SK-N-SH (cell line): ENCODE measurements around the gene ABCA8. TPM values are rescaled to one million over a fixed set of nuclear protein-coding genes. Genes with fewer than 3 reads are reported as not detected.

Experiments
- CTCF ChIA-PET: fragments of 300-600, 350-600 bp; formaldehyde crosslinking; extraction: SDS; loops from one replicate; lab custom pipeline; 2021; lab: Yijun Ruan, JAX
- POLR2A ChIA-PET: fragments of 350-600 bp; sonication (Branson Sonifier 250); formaldehyde crosslinking; extraction: SDS; loops from one replicate; lab custom pipeline; 2020; ENCODE audit warnings: antibody characterized with exemption, inconsistent platforms; lab: Yijun Ruan, JAX
- DNase-seq: peaks from one replicate; pipeline ENCODE4 v3.0.0; 2012
- H2AFZ ChIP-seq: fragments of 200-600 bp; sonication (generic); 2 replicates; pipeline ENCODE4 v1.8.1; 2016; ENCODE audit warnings: antibody characterized with exemption, mild to moderate bottlenecking, low read depth
- H3F3A ChIP-seq: fragments of 200-600 bp; sonication (generic); replicated peaks from 2 replicates; pipeline ENCODE3; 2016; ENCODE audit warnings: antibody characterized with exemption, mild to moderate bottlenecking; ENCODE audit not compliant: insufficient read depth
- H3K27ac ChIP-seq, 2 experiments: fragments of 200-500 bp in 1 of 2; fragments of 200-600 bp in 1 of 2; sonication (Bioruptor generic) in 1 of 2; sonication (generic), shearing (Covaris generic) in 1 of 2; 2 replicates each; pipeline versions ENCODE4 v1.5.1 to v1.6.1; 2014 to 2016; ENCODE audit warnings: low read depth in 2 of 2, inconsistent platforms in 1 of 2, low read length in 1 of 2, mild to moderate bottlenecking in 1 of 2, mixed read lengths in 1 of 2
- H3K27me3 ChIP-seq: fragments of 200-600 bp; sonication (generic), shearing (Covaris generic); 2 replicates; pipeline ENCODE4 v1.6.1; 2016; ENCODE audit warnings: mixed run types; ENCODE audit not compliant: insufficient read depth
- H3K36me3 ChIP-seq, 2 experiments: fragments of 200-500 bp in 1 of 2; fragments of 200-600 bp in 1 of 2; sonication (Bioruptor generic) in 1 of 2; sonication (generic) in 1 of 2; replicated peaks in 1 of 2; 2 replicates each; pipeline versions ENCODE3 to v1.5.1; 2014 to 2016; ENCODE audit warnings: low read length in 1 of 2, mild to moderate bottlenecking in 1 of 2; ENCODE audit not compliant: insufficient read depth in 2 of 2, control insufficient read depth in 1 of 2
- H3K4me1 ChIP-seq, 2 experiments: fragments of 200-500 bp in 1 of 2; fragments of 200-600 bp in 1 of 2; sonication (Bioruptor generic) in 1 of 2; sonication (generic), shearing (Covaris generic) in 1 of 2; 2 replicates each; pipeline versions ENCODE4 v1.5.1 to v1.6.1; 2014 to 2016; ENCODE audit warnings: low read depth in 1 of 2, low read length in 1 of 2, mixed run types in 1 of 2; ENCODE audit not compliant: insufficient read depth in 2 of 2, control insufficient read depth in 1 of 2
- H3K4me2 ChIP-seq: fragments of 200-600 bp; sonication (generic), shearing (Covaris generic); 2 replicates; pipeline ENCODE4 v1.6.1; 2017; ENCODE audit warnings: mixed run types
- H3K4me3 ChIP-seq, 2 experiments: fragments of 200-500 bp in 1 of 2; fragments of 200-600 bp in 1 of 2; sonication (Bioruptor generic) in 1 of 2; sonication (generic), shearing (Covaris generic) in 1 of 2; 2 replicates each; pipeline versions ENCODE4 v1.5.1 to v1.8.1; 2014 to 2016; ENCODE audit warnings: low read depth in 2 of 2, inconsistent platforms in 1 of 2, low read length in 1 of 2, mild to moderate bottlenecking in 1 of 2, mixed read lengths in 1 of 2, moderate library complexity in 1 of 2
- H3K79me2 ChIP-seq: fragments of 200-600 bp; sonication (generic); 2 replicates; pipeline ENCODE4 v1.8.1; 2017; ENCODE audit warnings: mild to moderate bottlenecking; ENCODE audit not compliant: insufficient read depth
- H3K9ac ChIP-seq: fragments of 200-600 bp; sonication (generic); 2 replicates; pipeline ENCODE4 v1.6.1; 2017; ENCODE audit warnings: mixed run types
- H3K9me2 ChIP-seq: fragments of 200-600 bp; sonication (generic); 2 replicates; pipeline ENCODE4 v1.6.1; 2017; ENCODE audit warnings: mixed run types
- H3K9me3 ChIP-seq: fragments of 200-600 bp; sonication (generic); 2 replicates; pipeline ENCODE4 v1.6.1; 2017; ENCODE audit warnings: mixed run types, mild to moderate bottlenecking, moderate library complexity
- H4K20me1 ChIP-seq: fragments of 200-600 bp; sonication (generic); 2 replicates; pipeline ENCODE4 v1.6.1; 2017; ENCODE audit warnings: mild to moderate bottlenecking, mixed run types; ENCODE audit not compliant: insufficient read depth
- ELF1 ChIP-seq: IDR thresholded peaks from 2 replicates; pipeline ENCODE4 v1.4.0; 2012
- EZH2phosphoT487 ChIP-seq: fragments of 200-600 bp; sonication (generic); IDR thresholded peaks from 2 replicates; pipeline ENCODE4 v1.6.1; 2017; ENCODE audit warnings: low read depth, mixed run types, mild to moderate bottlenecking, antibody characterized with exemption, moderate library complexity, borderline replicate concordance
- FOSL2 ChIP-seq: IDR thresholded peaks from 2 replicates; pipeline ENCODE4 v1.4.0; 2012; ENCODE audit warnings: low read depth, mild to moderate bottlenecking, moderate library complexity, borderline replicate concordance
- FOXJ3 ChIP-seq: sonication (generic); formaldehyde crosslinking; IDR thresholded peaks from 2 replicates; pipeline ENCODE4 v1.5.1; 2020; ENCODE audit warnings: mild to moderate bottlenecking, missing genetic modification reagents
- FOXM1 ChIP-seq: IDR thresholded peaks from 2 replicates; pipeline ENCODE4 v1.4.0; 2012; ENCODE audit warnings: low read depth, mild to moderate bottlenecking
- IRF3 ChIP-seq: fragments of 150-350 bp; IDR thresholded peaks from 2 replicates; pipeline ENCODE4 v1.6.1; 2016; ENCODE audit warnings: mild to moderate bottlenecking, low read depth, low read length
- JUND ChIP-seq: IDR thresholded peaks from 2 replicates; pipeline ENCODE4 v1.4.0; 2012
- MAX ChIP-seq: IDR thresholded peaks from 2 replicates; pipeline ENCODE4 v1.4.0; 2012; ENCODE audit warnings: low read depth
- MEF2A ChIP-seq: IDR thresholded peaks from 2 replicates; pipeline ENCODE4 v1.4.0; 2012; ENCODE audit warnings: low read depth, borderline replicate concordance
- MXI1 ChIP-seq: IDR thresholded peaks from 2 replicates; pipeline ENCODE4 v1.6.1; 2012; ENCODE audit warnings: mild to moderate bottlenecking, low read depth, low read length, improper control_type of control experiment
- NFIC ChIP-seq: IDR thresholded peaks from 2 replicates; pipeline ENCODE4 v1.4.0; 2012; ENCODE audit warnings: borderline replicate concordance
- PBX3 ChIP-seq: IDR thresholded peaks from 2 replicates; pipeline ENCODE4; 2012
- RAD21 ChIP-seq: IDR thresholded peaks from 2 replicates; pipeline ENCODE4 v1.6.1; 2012; ENCODE audit warnings: mild to moderate bottlenecking, low read length
- RCOR1 ChIP-seq: fragments of 150-350 bp; IDR thresholded peaks from 2 replicates; pipeline ENCODE4 v1.6.1; 2017; ENCODE audit warnings: antibody characterized with exemption, low read length
- REST ChIP-seq: IDR thresholded peaks from 2 replicates; pipeline ENCODE4 v1.6.1; 2012; ENCODE audit warnings: mild to moderate bottlenecking, low read depth, low read length, moderate library complexity
- RXRA ChIP-seq: IDR thresholded peaks from 2 replicates; pipeline ENCODE4 v1.4.0; 2012; ENCODE audit warnings: low read depth, mild to moderate bottlenecking, borderline replicate concordance
- SIN3A ChIP-seq: IDR thresholded peaks from 2 replicates; pipeline ENCODE4 v1.6.1; 2012; ENCODE audit warnings: low read depth, mild to moderate bottlenecking, low read length, moderate library complexity, borderline replicate concordance
- SMC3 ChIP-seq: IDR thresholded peaks from 2 replicates; pipeline ENCODE4 v1.6.1; 2012; ENCODE audit warnings: low read depth, low read length, improper control_type of control experiment
- TAF1 ChIP-seq: IDR thresholded peaks from 2 replicates; pipeline ENCODE4 v1.6.1; 2012; ENCODE audit warnings: low read depth, mild to moderate bottlenecking, low read length, moderate library complexity, borderline replicate concordance
- USF2 ChIP-seq: fragments of 150-350 bp; IDR thresholded peaks from 2 replicates; pipeline ENCODE4 v1.6.1; 2017; ENCODE audit warnings: antibody characterized with exemption, low read length, low read depth, borderline replicate concordance
- YY1 ChIP-seq: IDR thresholded peaks from 2 replicates; pipeline ENCODE4 v1.4.0; 2012; ENCODE audit warnings: low read depth, mild to moderate bottlenecking
- WGBS: methylation state at CpG from one replicate; pipeline ENCODE4 v1.1.6; 2017; ENCODE audit warnings: low lambda C conversion rate; 5-methylcytosine and 5-hydroxymethylcytosine counted together
- polyA plus RNA-seq, 3 experiments: library from polyadenylated mRNA; depleted of rRNA; stranded (reverse); fragments of >200 nt; gene quantifications; 2 replicates each; pipeline ENCODE4 v1.2.3, GENCODE V29; 2012

The ABCA8 gene
- polyA plus RNA-seq, 1 of the 3 experiments (the other 2 are of a cell fraction), result 2.3 TPM

- Histone ChIP-seq H3K4me3 (no peak overlapping the region), H3K4me2 (no peak overlapping the region), H3F3A (no peaks in the 10 kb centered on the region), H2AFZ (no peak overlapping the region), H3K9me2 (no peaks in the 10 kb centered on the region), H3K27ac (no peak overlapping the region), H4K20me1 (no peaks in the 10 kb centered on the region), H3K36me3 (no peaks in the 10 kb centered on the region), H3K79me2 (no peaks in the 10 kb centered on the region), H3K9me3 (no peaks in the 10 kb centered on the region), H3K4me1 (no peaks in the 10 kb centered on the region), H3K9ac (no peak overlapping the region), H3K27me3 (peaks cover 6% of the 10 kb centered on the region; the same call in 1 of the 2 replicates)
- no peak for DNase-seq
- 7% methylated on average over 5 of the region's 5 CpGs for WGBS
- TF ChIP-seq FOXM1 (no peak), USF2 (no peak), SIN3A (no peak), MEF2A (no peak), PBX3 (no peak), MAX (no peak), NFIC (no peak), ELF1 (no peak), FOXJ3 (CRISPR knock-in tag) (no peak), JUND (no peak), RAD21 (no peak), EZH2phosphoT487 (no peak), FOSL2 (no peak), SMC3 (no peak), YY1 (no peak), RCOR1 (no peak)
- ChIA-PET POLR2A (no interaction called here), CTCF (interaction anchor here (1.4 kb wide), 1 partner anchor 15 kb away, joined by 3 read pairs; no protein-coding TSS in a partner anchor)
Observed at GRCh38 chr17:68878226-68878885, 76.8 kb downstream of the ABCA8 start.

GRCh38 chr17:68871447-68871846 is 83.7 kb downstream of the ABCA8 start:
- no peak overlapping the region for H3K4me2 ChIP-seq
- no peaks in the 10 kb centered on the region for H3K36me3 ChIP-seq
- no peaks in the 10 kb centered on the region for H3K9me3 ChIP-seq
- no peaks in the 10 kb centered on the region; the same call in 1 of the 2 replicates for H3K27me3 ChIP-seq
- no peaks in the 10 kb centered on the region; a peak in 1 of 4 replicates for H3K4me1 ChIP-seq
- no peak overlapping the region for H3K27ac ChIP-seq
- no peak overlapping the region for H2AFZ ChIP-seq
- no peaks in the 10 kb centered on the region for H4K20me1 ChIP-seq
- DNase-seq, result no peak
- no peak overlapping the region for H3K4me3 ChIP-seq
- H3F3A ChIP-seq, result no peaks in the 10 kb centered on the region
- no peaks in the 10 kb centered on the region for H3K79me2 ChIP-seq
- H3K9ac ChIP-seq, result no peak overlapping the region
- ChIA-PET POLR2A (no interaction called here), CTCF (no interaction called here)
- 32% methylated on average over 2 of the region's 2 CpGs for WGBS
- no peaks in the 10 kb centered on the region for H3K9me2 ChIP-seq
- TF ChIP-seq SIN3A, result no peak
- no peak for TF ChIP-seq MXI1
- TF ChIP-seq REST, result no peak
- no peak for TF ChIP-seq RXRA
- no peak for TF ChIP-seq IRF3
- no peak for TF ChIP-seq TAF1
- TF ChIP-seq EZH2phosphoT487, result no peak
- no peak for TF ChIP-seq USF2
